ENCODE data around the gene THSD4. TPM values are rescaled to one million over a fixed set of nuclear protein-coding genes. Genes with fewer than 3 reads are reported as not detected.

The THSD4 gene
- total and polyA plus RNA-seq, 2 of the 8 experiments (the other 6 are each of a cell fraction or from before 2014, with no cell fraction given) = 2.5 to 6.2 TPM

DNA sequence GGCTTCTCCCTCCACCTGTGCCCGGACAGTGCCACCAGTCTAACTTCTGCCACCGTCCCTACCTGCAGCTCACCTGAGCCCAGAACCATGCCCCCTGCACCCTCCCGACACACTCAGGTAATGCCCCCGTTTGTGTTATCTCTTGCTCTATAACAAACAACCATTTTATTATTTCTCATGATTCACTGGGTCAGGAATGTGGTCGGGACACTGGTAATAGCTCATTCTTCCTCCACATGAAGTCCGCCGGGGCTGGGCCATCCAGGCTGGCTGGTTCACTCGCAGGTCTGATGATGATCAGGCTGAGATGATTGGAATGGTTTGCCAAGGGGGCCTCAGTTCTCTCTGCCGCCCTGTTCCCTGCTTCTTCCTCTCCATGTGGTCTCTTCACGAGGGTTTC is 674.8 kb downstream of the THSD4 start:
- DNase-seq (ENCODE audit: low read depth in 1 of 2, low spot score in 2 of 2) (peak in 1 of 2 experiments; percentile 33), FAIRE-seq (no peak)
- Histone ChIP-seq H2AK5ac (ENCODE audit: low read depth, low read length) (no peak overlapping the region), H2AFZ (ENCODE audit: low read length) (no peak overlapping the region), H2BK15ac (ENCODE audit: low read length) (no peak overlapping the region), H3K27ac (ENCODE audit: low read depth, low read length) (no peak overlapping the region), H3K18ac (ENCODE audit: extremely low read depth, low read length) (no peak overlapping the region), H3K36me3 (ENCODE audit: control insufficient read depth in 2 of 4, insufficient read depth in 4 of 4, low read length in 3 of 4) (no peaks in the 10 kb centered on the region), H4K20me1 (replicated peaks in 1 of 2; ENCODE audit: control insufficient read depth in 1 of 2, insufficient read depth in 2 of 2, low read length in 2 of 2) (peaks cover 0 to 2% of the 10 kb centered on the region in 2 experiments), H4K5ac (ENCODE audit: insufficient read length, low read depth, low read length) (no peak overlapping the region), H3K23me2 (ENCODE audit: low read depth, low read length) (peaks cover 3% of the 10 kb centered on the region; the same call in 1 of the 2 replicates), H3K27me3 (replicated peaks in 1 of 4; ENCODE audit: control insufficient read depth in 3 of 4, extremely low read depth in 1 of 4, insufficient read depth in 3 of 4, low read length in 3 of 4) (no peaks in the 10 kb centered on the region), H3K23ac (ENCODE audit: insufficient read length) (no peak overlapping the region), H3K4me1 (replicated peaks in 1 of 4; ENCODE audit: control insufficient read depth in 3 of 4, insufficient read depth in 4 of 4, low read length in 3 of 4) (no peaks in the 10 kb centered on the region), H3K4me3 (ENCODE audit: extremely low read depth in 1 of 4, insufficient read depth in 2 of 4, low read depth in 3 of 4, low read length in 4 of 4) (no peak overlapping the region), H4K91ac (replicated peaks; ENCODE audit: insufficient read length, low read length) (no peak overlapping the region), H3K14ac (ENCODE audit: insufficient read length) (no peak overlapping the region), H3K79me2 (ENCODE audit: control insufficient read depth in 1 of 2, insufficient read depth in 2 of 2, low read length in 2 of 2) (no peaks in the 10 kb centered on the region), H3K56ac (replicated peaks; ENCODE audit: insufficient read length, low read depth, low read length) (no peak overlapping the region), H3K4me2 (ENCODE audit: insufficient read depth in 1 of 2, low read depth in 2 of 2, low read length in 2 of 2) (no peak overlapping the region), H3K4ac (replicated peaks; ENCODE audit: insufficient read length, low read depth, low read length) (no peak overlapping the region), H3K79me1 (ENCODE audit: low read depth, low read length) (no peaks in the 10 kb centered on the region), H2BK20ac (ENCODE audit: low read length) (no peak overlapping the region), H3K9me3 (ENCODE audit: insufficient read depth in 2 of 2, low read depth in 1 of 2, low read length in 1 of 2) (no peaks in the 10 kb centered on the region), H3K9ac (replicated peaks in 1 of 4; ENCODE audit: extremely low read depth in 1 of 4, low read depth in 3 of 4, low read length in 3 of 4) (no peak overlapping the region), H2BK5ac (ENCODE audit: low read depth, low read length) (no peak overlapping the region), H4K8ac (ENCODE audit: extremely low read depth, insufficient read depth, low read length) (peak overlapping the region; percentile 38; the same call in 1 of the 2 replicates), H2BK12ac (ENCODE audit: low read depth, low read length) (no peak overlapping the region), H2BK120ac (replicated peaks; ENCODE audit: low read depth, low read length) (no peak overlapping the region)
- CTCF ChIA-PET (ENCODE audit: partially characterized antibody) = interaction anchor here (0.6 to 5.7 kb wide), 5 partner anchors 9 to 1034 kb away, joined by 3 to 62 read pairs (median 9); no protein-coding TSS in a partner anchor
- TF ChIP-seq RBBP5 (IDR thresholded peaks at IDR 0.05; ENCODE audit: borderline replicate concordance, low read depth, low read length) (no peak), YY1 (IDR thresholded peaks at IDR 0.05; ENCODE audit: low read depth, low read length) (no peak), RXRA (IDR thresholded peaks at IDR 0.05; ENCODE audit: insufficient read depth, low read depth, low read length) (no peak), JUND (IDR thresholded peaks at IDR 0.05; ENCODE audit: low read length) (no peak), SIX5 (IDR thresholded peaks at IDR 0.05; ENCODE audit: low read depth, low read length) (no peak), POLR2AphosphoS5 (IDR thresholded peaks at IDR 0.05; ENCODE audit: low read depth, low read length) (no peak), CHD1 (IDR thresholded peaks at IDR 0.05; ENCODE audit: low read depth, low read length) (no peak)
- TF ChIP-seq, protein P1, sequence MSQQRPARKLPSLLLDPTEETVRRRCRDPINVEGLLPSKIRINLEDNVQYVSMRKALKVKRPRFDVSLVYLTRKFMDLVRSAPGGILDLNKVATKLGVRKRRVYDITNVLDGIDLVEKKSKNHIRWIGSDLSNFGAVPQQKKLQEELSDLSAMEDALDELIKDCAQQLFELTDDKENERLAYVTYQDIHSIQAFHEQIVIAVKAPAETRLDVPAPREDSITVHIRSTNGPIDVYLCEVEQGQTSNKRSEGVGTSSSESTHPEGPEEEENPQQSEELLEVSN (IDR thresholded peaks at IDR 0.05) = no peak
- 96% methylated on average over 10 of the region's 10 CpGs; no CpG with 5 or more reads in 1 of the 2 experiments for WGBS, 2 experiments (ENCODE audit: extremely low coverage in 1 of 2, insufficient coverage in 1 of 2, insufficient read length in 1 of 2, insufficient replicate concordance in 2 of 2, low coverage in 1 of 2, low lambda C conversion rate in 2 of 2, missing lambda C conversion rate in 1 of 2)
- POLR2A ChIA-PET (ENCODE audit: partially characterized antibody) = interaction anchor here (0.7 kb wide), 1 partner anchor 12 kb away, joined by 3 read pairs; no protein-coding TSS in a partner anchor

Measured in H1 (cell line).